Activated naive CD4-positive, alpha-beta T cell treated with anti-CD3 and anti-CD28 coated beads, Interleukin-2, amount 50 U/mL, for 16 hours (primary cell): ENCODE measurements around the gene TMEM255B.

Experiments
- DNase-seq: peaks from one replicate; pipeline ENCODE4 v3.0.0-alpha.2; 2020

Gene TMEM255B

GRCh38 chr13:113758651-113759524 is at the start of gene TMEM255B:
TSS of gene TMEM255B (plus strand) at chr13:113759226. CDS start at chr13:113759270, 44 bp downstream.
- DNase-seq, result peak; percentile 79

- no peak for DNase-seq
These were observed 36.1 kb upstream of the TMEM255B start for GRCh38 chr13:113722921-113723320.

DNA sequence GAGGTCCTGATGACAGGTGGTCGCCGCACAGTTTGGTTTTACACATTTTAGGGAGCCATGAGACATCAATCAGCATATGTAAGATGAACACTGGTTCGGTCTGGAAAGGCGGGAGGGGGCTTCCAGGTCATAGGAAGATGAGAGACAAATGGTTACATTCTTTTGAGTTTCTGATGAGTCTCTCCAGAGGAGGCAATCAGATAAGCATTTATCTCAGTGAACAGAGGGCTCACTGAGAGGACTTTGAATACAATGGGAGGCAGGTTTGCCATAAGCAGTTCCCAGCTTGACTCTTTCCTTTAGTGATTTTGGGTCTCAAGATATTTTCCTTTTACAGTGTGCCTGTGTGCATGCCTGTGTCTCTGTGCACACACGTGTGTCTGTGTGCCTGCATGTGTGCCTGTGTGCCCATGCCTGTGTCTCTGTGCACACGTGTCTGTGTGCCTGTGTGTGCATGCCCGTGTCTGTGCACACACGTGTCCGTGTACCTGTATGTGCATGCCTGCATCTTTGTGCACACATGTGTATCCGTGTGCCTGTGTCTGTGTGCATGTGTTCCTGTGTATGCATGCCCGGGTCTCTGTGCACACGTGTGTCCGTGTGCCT is 35.5 kb upstream of the TMEM255B start:
- no peak for DNase-seq

- DNase-seq, result no peak
These were observed 34.8 kb upstream of the TMEM255B start for GRCh38 chr13:113724016-113724758.

DNA sequence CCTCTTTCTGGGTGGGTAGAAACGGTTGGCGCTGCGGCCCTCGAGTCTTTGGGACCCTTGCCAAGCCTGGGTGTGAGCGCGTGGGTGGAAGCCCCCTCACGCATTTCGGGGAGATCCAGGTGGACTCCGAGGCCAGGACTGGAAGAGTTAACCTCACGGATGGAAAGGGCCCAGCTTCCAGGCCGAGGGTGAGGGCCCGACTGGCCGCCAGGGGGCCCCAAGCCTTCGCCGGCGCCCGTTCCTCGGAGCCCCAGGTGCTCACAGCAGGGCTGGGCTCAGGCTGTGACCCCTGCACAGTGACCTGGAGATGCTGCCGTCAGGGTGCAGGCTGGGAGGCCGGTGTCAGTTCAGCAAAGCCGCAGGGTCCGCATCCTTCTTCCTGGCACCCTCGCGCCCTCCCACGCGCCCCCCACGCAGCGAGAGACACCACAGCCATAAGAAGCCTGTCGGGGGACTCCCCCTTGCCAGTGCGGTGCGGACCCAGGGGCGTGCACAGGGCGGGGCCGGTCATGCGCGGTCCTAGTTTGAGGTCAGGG is 34.2 kb upstream of the TMEM255B start:
- DNase-seq, result peak; percentile 90

DNA sequence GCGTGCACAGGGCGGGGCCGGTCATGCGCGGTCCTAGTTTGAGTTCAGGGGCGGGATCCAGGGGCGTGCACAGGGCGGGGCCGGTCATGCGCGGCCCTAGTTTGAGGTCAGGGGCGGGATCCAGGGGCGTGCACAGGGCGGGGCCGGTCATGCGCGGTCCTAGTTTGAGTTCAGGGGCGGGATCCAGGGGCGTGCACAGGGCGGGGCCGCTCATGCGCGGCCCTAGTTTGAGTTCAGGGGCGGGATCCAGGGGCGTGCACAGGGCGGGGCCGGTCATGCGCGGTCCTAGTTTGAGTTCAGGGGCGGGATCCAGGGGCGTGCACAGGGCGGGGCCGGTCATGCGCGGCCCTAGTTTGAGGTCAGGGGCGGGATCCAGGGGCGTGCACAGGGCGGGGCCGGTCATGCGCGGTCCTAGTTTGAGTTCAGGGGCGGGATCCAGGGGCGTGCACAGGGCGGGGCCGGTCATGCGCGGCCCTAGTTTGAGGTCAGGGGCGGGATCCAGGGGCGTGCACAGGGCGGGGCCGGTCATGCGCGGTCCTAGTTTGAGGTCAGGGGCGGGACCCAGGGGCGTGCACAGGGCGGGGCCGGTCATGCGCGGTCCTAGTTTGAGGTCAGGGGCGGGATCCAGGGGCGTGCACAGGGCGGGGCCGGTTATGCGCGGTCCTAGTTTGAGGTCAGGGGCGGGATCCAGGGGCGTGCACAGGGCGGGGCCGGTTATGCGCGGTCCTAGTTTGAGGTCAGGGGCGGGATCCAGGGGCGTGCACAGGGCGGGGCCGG is 33.5 kb upstream of the TMEM255B start:
- DNase-seq, result peak; percentile 74

DNA sequence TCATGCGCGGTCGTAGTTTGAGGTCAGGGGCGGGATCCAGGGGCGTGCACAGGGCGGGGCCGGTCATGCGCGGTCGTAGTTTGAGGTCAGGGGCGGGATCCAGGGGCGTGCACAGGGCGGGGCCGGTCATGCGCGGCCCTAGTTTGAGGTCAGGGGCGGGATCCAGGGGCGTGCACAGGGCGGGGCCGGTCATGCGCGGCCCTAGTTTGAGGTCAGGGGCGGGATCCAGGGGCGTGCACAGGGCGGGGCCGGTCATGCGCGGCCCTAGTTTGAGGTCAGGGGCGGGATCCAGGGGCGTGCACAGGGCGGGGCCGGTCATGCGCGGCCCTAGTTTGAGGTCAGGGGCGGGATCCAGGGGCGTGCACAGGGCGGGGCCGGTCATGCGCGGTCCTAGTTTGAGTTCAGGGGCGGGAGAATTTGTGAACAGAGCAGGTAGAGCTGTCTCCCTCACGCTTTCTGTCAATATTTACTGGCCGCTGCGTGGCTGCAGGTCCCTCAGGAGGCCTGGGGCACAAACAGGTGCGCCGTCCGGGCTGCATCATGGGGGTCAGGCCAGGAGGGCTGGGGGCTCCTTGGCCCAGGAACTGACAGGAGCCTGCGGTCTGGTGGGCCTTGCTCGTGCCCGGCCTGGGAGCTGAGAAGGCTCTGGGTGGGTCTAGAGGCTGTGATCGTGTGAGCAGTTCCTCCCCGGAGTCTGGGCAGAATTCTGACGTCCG is 32.8 kb upstream of the TMEM255B start:
- peak; percentile 32 for DNase-seq

- no peak for DNase-seq
These were observed 32.0 kb upstream of the TMEM255B start for GRCh38 chr13:113726961-113727411.

DNA sequence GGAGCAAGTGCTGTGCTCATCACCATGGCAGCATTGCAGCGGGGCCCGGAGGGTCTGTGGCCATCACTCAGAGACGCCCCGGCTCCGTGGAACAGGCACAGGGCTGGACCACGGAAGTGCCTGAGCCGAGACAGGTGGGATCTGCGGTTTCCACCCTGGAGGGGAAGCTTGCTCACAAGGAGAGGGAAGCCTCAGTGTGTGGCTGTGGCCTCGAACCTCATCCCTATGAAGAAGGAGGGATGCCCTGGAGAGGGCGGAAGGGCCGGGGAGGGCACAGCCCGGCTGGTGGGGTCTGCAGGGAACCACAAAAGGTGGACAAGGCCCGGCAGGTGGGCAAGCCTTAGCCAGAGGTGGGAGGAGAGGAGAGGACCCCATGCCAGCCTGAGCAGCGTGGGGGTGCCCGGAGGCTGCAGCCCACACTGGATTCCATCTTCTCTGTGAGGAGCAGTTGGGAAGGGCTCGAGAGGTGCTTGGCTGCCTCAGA is 30.4 kb upstream of the TMEM255B start:
- no peak for DNase-seq

DNA sequence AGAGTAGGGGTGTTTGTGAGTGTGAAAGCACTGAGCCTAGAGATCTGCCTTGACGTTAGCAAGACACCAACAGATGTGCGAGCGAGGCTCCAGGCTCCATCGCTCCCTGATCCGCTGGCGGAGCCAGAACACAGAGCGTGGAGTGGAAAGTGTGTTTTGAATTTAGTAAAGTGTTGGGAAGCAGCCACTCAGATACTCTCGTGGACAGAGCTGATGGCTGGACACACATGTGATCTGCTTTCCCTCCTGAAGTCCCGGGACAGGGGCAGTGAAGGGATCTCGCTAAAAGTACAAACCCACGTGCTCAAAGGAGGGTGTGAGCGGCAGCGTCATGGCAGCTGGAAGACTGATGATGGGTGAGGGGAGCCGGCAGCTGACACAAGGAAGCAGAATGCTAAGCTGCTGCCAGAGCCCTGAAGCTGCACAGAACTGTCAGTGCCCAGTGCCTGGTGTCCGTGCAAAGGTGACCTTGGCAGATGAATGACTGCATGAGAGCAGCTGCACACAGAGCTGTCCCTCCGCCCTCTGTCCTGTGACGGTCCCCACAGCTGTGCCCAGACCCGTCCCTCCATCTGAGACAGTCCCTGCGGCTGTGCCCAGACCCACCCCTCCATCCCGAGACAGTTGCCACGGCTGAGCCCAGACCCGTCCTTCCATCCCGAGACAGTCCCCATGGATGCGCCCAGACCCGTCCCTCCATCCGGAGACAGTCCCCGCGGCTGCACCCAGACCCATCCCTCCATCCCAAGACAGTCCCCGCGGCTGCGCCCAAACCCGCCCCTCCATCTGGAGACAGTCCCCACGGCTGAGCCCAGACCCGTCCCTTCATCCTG is 29.6 kb upstream of the TMEM255B start:
- no peak for DNase-seq

- no peak for DNase-seq
These were observed 28.8 kb upstream of the TMEM255B start for GRCh38 chr13:113730258-113730691.

- DNase-seq, result no peak
These were observed 28.2 kb upstream of the TMEM255B start for GRCh38 chr13:113730831-113731191.

- no peak for DNase-seq
These were observed 27.5 kb upstream of the TMEM255B start for GRCh38 chr13:113731192-113732175.

GRCh38 chr13:113732176-113732960 is 26.7 kb upstream of the TMEM255B start:
- no peak for DNase-seq

DNA sequence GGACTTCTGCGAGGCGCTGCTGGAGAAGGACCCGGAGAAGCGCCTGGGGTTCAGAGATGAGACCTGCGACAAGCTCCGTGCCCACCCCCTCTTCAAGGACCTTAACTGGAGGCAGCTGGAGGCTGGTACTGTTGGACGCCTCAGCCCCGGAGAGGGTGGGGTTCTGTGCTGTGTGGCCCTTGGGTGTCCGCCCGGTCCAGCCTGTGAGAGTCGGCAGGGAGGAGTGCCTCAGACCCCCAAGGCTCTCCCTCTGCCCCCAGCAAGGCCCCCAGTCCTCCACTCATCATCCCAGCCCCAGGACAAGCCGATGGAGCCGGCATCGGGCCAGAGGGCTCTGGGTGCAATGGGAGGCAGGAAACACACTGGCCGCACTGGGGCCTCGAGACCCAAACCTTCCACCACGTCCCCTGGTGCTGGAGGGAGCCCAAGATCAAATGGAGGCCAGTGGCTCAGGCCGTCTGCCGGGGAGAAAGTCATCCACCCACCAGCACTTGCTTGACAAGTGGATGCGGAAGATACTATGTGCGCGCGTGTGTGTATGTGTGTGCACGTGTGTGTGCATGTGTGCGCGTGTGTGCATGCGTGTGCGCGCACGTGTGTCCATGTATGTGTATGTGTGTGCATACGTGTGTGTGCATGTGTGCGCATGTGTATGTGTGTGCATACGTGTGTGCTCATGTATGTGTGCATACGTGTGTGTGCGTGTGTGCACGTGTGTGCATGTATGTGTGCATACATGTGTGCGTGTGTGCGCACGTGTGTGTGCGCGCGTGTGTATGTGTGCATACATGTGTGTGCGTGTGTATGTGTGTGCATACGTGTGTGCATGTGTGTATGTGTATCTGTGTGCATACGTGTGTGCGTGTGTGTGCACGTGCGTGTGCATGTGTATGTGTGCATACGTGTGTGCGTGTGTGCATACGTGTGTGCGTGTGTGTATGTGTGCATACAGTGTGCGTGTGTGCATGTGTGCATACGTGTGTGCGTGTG is 25.8 kb upstream of the TMEM255B start:
- no peak for DNase-seq

- no peak for DNase-seq
These were observed 24.8 kb upstream of the TMEM255B start for GRCh38 chr13:113734099-113734825.

- DNase-seq, result no peak
These were observed 24.2 kb upstream of the TMEM255B start for GRCh38 chr13:113734826-113735125.
